HepG2 (cell line): ENCODE results near the gene AJM1. TPM values are rescaled to one million over a fixed set of nuclear protein-coding genes. Genes with fewer than 3 reads are reported as not detected.
A peak's percentile ranks its signal among the peaks of the same experiment; 100 is the strongest.
"Not testable (repeated sequence)": the region's sequence is repeated elsewhere in the genome, so short reads cannot be mapped to it uniquely, and the experiment has no call there.

Experiments used
- ATAC-seq: fragments of 200-7000 bp; cut with Tn5 transposase; 3 replicates; pipeline ENCODE4 v1.9.1; 2020; ENCODE audit warnings: mild to moderate bottlenecking, moderate library complexity
- BruUV-seq: library from RNA; stranded (reverse); fragments of 400-500 nt; replicated peaks from 2 replicates; lab custom pipeline; 2021; lab: Mats Ljungman, UMichigan
- CTCF ChIA-PET: fragments of 300-600 bp; formaldehyde crosslinking; extraction: SDS; loops from one replicate; lab custom pipeline; 2021; ENCODE audit warnings: low total read pairs, inconsistent platforms, low intra/inter-chr PET ratio; lab: Yijun Ruan, JAX
- POLR2A ChIA-PET: fragments of 350-600 bp; sonication (Branson Sonifier 250); formaldehyde crosslinking; loops from one replicate; lab custom pipeline; 2020; ENCODE audit warnings: antibody characterized with exemption, inconsistent platforms; lab: Yijun Ruan, JAX
- DNase-seq: peaks from one replicate; pipeline ENCODE4 v3.0.0-alpha.2; 2015; ENCODE audit warnings: low spot score
- FAIRE-seq: peaks from 3 replicates; lab custom pipeline; 2011; peaks lifted over from hg19 to GRCh38; lab: Jason Lieb, UNC
- H2AFZ ChIP-seq: one replicate; pipeline ENCODE4 v1.6.1; 2011; ENCODE audit warnings: low read length, inconsistent platforms
- H3K27ac ChIP-seq: fragments of 300-600 bp; 3 replicates; pipeline ENCODE4 v1.8.0; 2011; ENCODE audit warnings: mixed run types, mild to moderate bottlenecking, mixed read lengths, low read length, inconsistent platforms; ENCODE audit not compliant: insufficient read depth; ENCODE audit errors: extremely low read length
- H3K27me3 ChIP-seq, 2 experiments: fragments of 200-600 bp in 1 of 2; 2 replicates in 1 of 2; 3 replicates in 1 of 2; pipeline versions ENCODE4 v1.6.0 to v1.8.0; 2011; ENCODE audit warnings: low read length in 2 of 2, mild to moderate bottlenecking in 2 of 2, moderate library complexity in 2 of 2, inconsistent platforms in 1 of 2; ENCODE audit not compliant: insufficient read depth in 2 of 2, control insufficient read depth in 1 of 2
- H3K36me3 ChIP-seq, 2 experiments: fragments of 200-600 bp in 1 of 2; replicated peaks in 1 of 2; 2 replicates in 1 of 2; 3 replicates in 1 of 2; pipeline versions ENCODE4 v1.5.1 to v1.8.0; 2011; ENCODE audit warnings: low read length in 2 of 2, inconsistent platforms in 1 of 2; ENCODE audit not compliant: insufficient read depth in 2 of 2, control insufficient read depth in 1 of 2
- H3K4me1 ChIP-seq: 2 replicates; pipeline ENCODE4 v1.5.1; 2012; ENCODE audit warnings: low read length, inconsistent platforms; ENCODE audit not compliant: insufficient read depth
- H3K4me2 ChIP-seq: 2 replicates; pipeline ENCODE4 v1.6.0; 2011; ENCODE audit warnings: low read depth, low read length, inconsistent platforms
- H3K4me3 ChIP-seq, 3 experiments: fragments of 200-600 bp in 1 of 3; sonication (generic), shearing (Covaris generic) in 1 of 3; replicated peaks in 1 of 3; 2 replicates each; pipeline ENCODE4 v1.5.1; 2011 to 2016; ENCODE audit warnings: low read length in 3 of 3, inconsistent platforms in 2 of 3, low read depth in 2 of 3, mild to moderate bottlenecking in 2 of 3, control low read depth in 1 of 3, mixed read lengths in 1 of 3; ENCODE audit not compliant: insufficient read depth in 1 of 3
- H3K79me2 ChIP-seq: one replicate; pipeline ENCODE4 v1.6.1; 2011; ENCODE audit warnings: low read length, inconsistent platforms; ENCODE audit not compliant: insufficient read depth
- H3K9ac ChIP-seq: 2 replicates; pipeline ENCODE4 v1.6.0; 2011; ENCODE audit warnings: mild to moderate bottlenecking, low read depth, low read length, inconsistent platforms; ENCODE audit not compliant: insufficient read depth
- H3K9me3 ChIP-seq: 2 replicates; pipeline ENCODE4 v1.5.1; 2012; ENCODE audit warnings: mild to moderate bottlenecking, low read length
- H4K20me1 ChIP-seq: 2 replicates; pipeline ENCODE4 v1.6.0; 2011; ENCODE audit warnings: inconsistent platforms, mild to moderate bottlenecking, low read length, moderate library complexity; ENCODE audit not compliant: insufficient read depth
- ATF5 ChIP-seq: sonication (generic); formaldehyde crosslinking; IDR thresholded peaks from 2 replicates; pipeline ENCODE4 v1.4.0; 2020; ENCODE audit warnings: mild to moderate bottlenecking, low read depth, missing genetic modification reagents
- CBX5 ChIP-seq: sonication (generic); formaldehyde crosslinking; IDR thresholded peaks from 2 replicates; pipeline ENCODE4 v1.4.0; 2020; ENCODE audit warnings: missing genetic modification reagents, borderline replicate concordance
- HMGXB4 ChIP-seq, 2 experiments: sonication (generic) in 1 of 2; formaldehyde crosslinking in 1 of 2; IDR thresholded peaks; 2 replicates each; pipeline versions ENCODE4 v1.4.0 to v1.6.1; 2018 to 2020; ENCODE audit warnings: missing genetic modification reagents in 2 of 2, borderline replicate concordance in 1 of 2, low read depth in 1 of 2, mild to moderate bottlenecking in 1 of 2, missing biosample characterization in 1 of 2
- KDM2A ChIP-seq: sonication (generic); formaldehyde crosslinking; IDR thresholded peaks from 2 replicates; pipeline ENCODE4 v1.4.0; 2020; ENCODE audit warnings: low read depth, missing genetic modification reagents, borderline replicate concordance
- KLF16 ChIP-seq, 2 experiments: sonication (generic) in 1 of 2; formaldehyde crosslinking in 1 of 2; IDR thresholded peaks; 2 replicates each; pipeline versions ENCODE4 v1.6.1 to v1.8.0; 2016 to 2023; ENCODE audit warnings: missing genetic modification reagents in 2 of 2, missing compliant biosample characterization in 1 of 2
- NCOA1 ChIP-seq: sonication (generic); formaldehyde crosslinking; IDR thresholded peaks from 2 replicates; pipeline ENCODE4 v1.9.0; 2021; ENCODE audit warnings: missing genetic modification reagents
- PHF20 ChIP-seq: sonication (generic); formaldehyde crosslinking; IDR thresholded peaks from 2 replicates; pipeline ENCODE4 v1.5.0; 2020; ENCODE audit warnings: mild to moderate bottlenecking, missing genetic modification reagents
- SKI ChIP-seq: fragments of 450-650 bp; IDR thresholded peaks from one replicate; pipeline ENCODE4 v1.6.1; 2018; ENCODE audit warnings: mild to moderate bottlenecking; ENCODE audit not compliant: partially characterized antibody
- SNAPC2 ChIP-seq: sonication (generic); formaldehyde crosslinking; IDR thresholded peaks from 2 replicates; pipeline ENCODE4 v1.8.1; 2022; ENCODE audit warnings: mild to moderate bottlenecking, missing genetic modification reagents
- ZGPAT ChIP-seq: IDR thresholded peaks from 2 replicates; pipeline ENCODE4 v1.6.1; 2016; ENCODE audit warnings: mild to moderate bottlenecking
- ZNF263 ChIP-seq: sonication (generic); formaldehyde crosslinking; IDR thresholded peaks from 2 replicates; pipeline ENCODE4 v1.4.0; 2020; ENCODE audit warnings: missing genetic modification reagents
- ZNF850 ChIP-seq: sonication (generic); formaldehyde crosslinking; conservative IDR thresholded peaks from 2 replicates; pipeline ENCODE4 v1.9.0; 2021; ENCODE audit warnings: mild to moderate bottlenecking, missing genetic modification reagents
- WGBS: methylation state at CpG from one replicate; pipeline ENCODE4 v1.1.6; 2017; ENCODE audit warnings: low lambda C conversion rate; 5-methylcytosine and 5-hydroxymethylcytosine counted together
- in situ Hi-C: cut with HindIII; loops from 2 replicates; pipeline ENCODE4 v1.10.0; 2017; ENCODE audit warnings: low pct_unique_long_range_greater_than_20kb; ENCODE audit not compliant: extremely low pct_ligation_motif_present
- intact Hi-C: fragments of 100-400 bp; cut with micrococcal nuclease; formaldehyde crosslinking; loops from one replicate; pipeline ENCODE4 v1.10.0; 2022; ENCODE audit not compliant: unreplicated experiment
- polyA plus RNA-seq, 8 experiments: library from polyadenylated mRNA; depleted of rRNA in 3 of 8; stranded (reverse) in 7 of 8; unstranded in 1 of 8; fragments of >200 nt; fragmentation: Illumina TruSeq in 4 of 8; extraction: Trizol in 4 of 8; gene quantifications; 2 replicates each; pipeline versions ENCODE4 v1.2.1 to v1.2.3, GENCODE V29; 2011 to 2016; ENCODE audit warnings: low read depth in 4 of 8, missing spikeins in 1 of 8, mixed read lengths in 1 of 8; ENCODE audit not compliant: insufficient read depth in 1 of 8
- total RNA-seq, 5 experiments: library from RNA; depleted of rRNA; stranded (reverse); fragments of >200 nt; fragmentation: Illumina TruSeq; extraction: Trizol; gene quantifications; 2 replicates each; pipeline ENCODE4 v1.2.3, GENCODE V29; 2016; ENCODE audit warnings: low read depth in 1 of 5
- TF ChIP-seq, protein P1 (sequence below): sonication (generic); IDR thresholded peaks from 2 replicates; pipeline ENCODE4 v1.6.1; 2016; ENCODE audit warnings: low read depth, borderline replicate concordance
- TF ChIP-seq, protein P2 (sequence below): sonication (generic); formaldehyde crosslinking; conservative IDR thresholded peaks from 2 replicates; pipeline ENCODE4 v1.4.0; 2020; ENCODE audit warnings: missing genetic modification reagents

AJM1 gene
- total and polyA plus RNA-seq, 2 of the 13 experiments (the other 11 are each of a cell fraction or from before 2014, with no cell fraction given), result 1.1 to 1.2 TPM

DNA sequence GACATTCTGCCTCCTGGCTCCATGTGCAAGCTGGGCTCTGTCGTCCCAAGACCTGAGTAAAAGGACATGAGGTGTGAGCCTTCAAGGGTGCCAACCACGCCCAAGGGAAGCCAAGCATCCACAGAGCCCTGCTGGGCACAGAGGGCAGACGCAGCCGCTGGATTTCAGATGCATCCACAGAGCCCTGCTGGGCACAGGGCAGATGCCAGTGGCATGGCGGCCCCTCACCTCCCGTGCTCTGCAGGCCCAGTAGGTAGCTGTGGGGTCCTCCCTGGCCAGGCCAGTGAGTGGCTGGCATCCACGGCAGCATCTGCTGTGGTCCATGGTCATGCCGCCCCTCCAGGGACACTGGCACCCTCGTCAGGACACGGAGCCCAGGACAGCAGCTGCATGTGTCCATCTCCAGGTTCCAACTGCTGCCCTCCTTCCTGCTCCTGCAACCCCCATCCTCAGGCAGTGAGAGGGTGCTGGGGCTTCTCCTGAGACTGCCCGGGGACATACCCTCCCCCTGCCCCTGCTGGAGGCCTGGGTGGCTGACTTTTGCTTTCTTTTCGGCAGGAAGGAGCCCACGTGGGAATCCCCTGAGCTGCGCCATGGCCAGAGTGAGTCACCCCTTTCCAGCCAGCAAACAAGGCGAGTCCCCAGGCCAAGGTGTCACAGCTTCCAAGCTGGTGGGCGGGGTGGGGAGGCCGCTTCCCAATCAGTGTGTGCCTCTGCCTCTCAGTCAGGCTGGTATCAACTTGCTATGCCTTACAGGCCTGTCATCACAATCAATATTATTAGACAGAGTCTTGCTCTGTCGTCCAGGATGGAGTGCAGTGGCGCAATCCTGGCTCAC, 40.0 kb downstream of the AJM1 start (continued):
- TF ChIP-seq, protein P1, sequence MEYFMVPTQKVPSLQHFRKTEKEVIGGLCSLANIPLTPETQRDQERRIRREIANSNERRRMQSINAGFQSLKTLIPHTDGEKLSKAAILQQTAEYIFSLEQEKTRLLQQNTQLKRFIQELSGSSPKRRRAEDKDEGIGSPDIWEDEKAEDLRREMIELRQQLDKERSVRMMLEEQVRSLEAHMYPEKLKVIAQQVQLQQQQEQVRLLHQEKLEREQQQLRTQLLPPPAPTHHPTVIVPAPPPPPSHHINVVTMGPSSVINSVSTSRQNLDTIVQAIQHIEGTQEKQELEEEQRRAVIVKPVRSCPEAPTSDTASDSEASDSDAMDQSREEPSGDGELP, result peak; percentile 64; the same call in 1 of the 2 replicates
- TF ChIP-seq PHF20 (CRISPR knock-in tag) (no peak), NCOA1 (no peak), SKI (peak; percentile 91)

DNA sequence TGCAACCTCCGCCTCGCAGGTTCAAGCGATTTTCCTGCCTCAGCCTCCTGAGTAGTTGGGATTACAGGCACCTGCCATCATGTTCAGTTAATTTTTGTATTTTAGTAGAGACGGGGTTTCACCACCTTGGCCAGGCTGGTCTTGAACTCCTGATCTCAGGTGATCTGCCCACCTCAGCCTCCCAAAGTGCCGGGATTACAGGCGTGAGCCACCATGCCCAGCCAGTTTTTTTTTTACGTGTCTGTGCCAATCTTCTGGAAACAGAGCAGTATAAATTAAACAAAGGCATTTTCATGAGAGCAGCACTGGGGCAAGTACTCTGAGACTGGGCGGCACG, 40.6 kb downstream of the AJM1 start:
- H3K9ac ChIP-seq, H3K9me3 ChIP-seq, in situ Hi-C loops, DNase-seq, H3K36me3 ChIP-seq, H3K27me3 ChIP-seq, FAIRE-seq, H4K20me1 ChIP-seq, CTCF ChIA-PET, ATAC-seq, H2AFZ ChIP-seq, BruUV-seq: not testable (repeated sequence)
- Histone ChIP-seq H3K79me2 (peaks cover 12% of the 10 kb centered on the region), H3K4me1 (peaks cover 56% of the 10 kb centered on the region), H3K4me3 (peak overlapping the region in 2 of 3 experiments; percentile 56 to 82; a peak in 4 of 6 replicates), H3K4me2 (peak overlapping the region; percentile 98), H3K27ac (peak overlapping the region; percentile 60)
- POLR2A ChIA-PET, result interaction anchor here (0.6 to 7.1 kb wide), 15 partner anchors 16 to 204 kb away, joined by 3 to 45 read pairs (median 6); partner anchors contain the start of genes AJM1, C8G, EDF1 and FBXW5
- intact Hi-C loops, result loop anchor here (5.0 to 10.0 kb wide), 2 partner anchors 36 to 98 kb away; partner anchors contain the start of gene PHPT1
- 18% methylated on average over 7 of the region's 9 CpGs for WGBS
- TF ChIP-seq KDM2A, result 0 out of 2 replicates have a peak, but pooled peaks have one; percentile 30
- 0 out of 4 replicates have a peak, but pooled peaks of 1 of the 2 experiments have one; percentile 4 for TF ChIP-seq KLF16 (CRISPR knock-in tag; IDR thresholded peaks at IDR 0.05)
- TF ChIP-seq, protein P2, sequence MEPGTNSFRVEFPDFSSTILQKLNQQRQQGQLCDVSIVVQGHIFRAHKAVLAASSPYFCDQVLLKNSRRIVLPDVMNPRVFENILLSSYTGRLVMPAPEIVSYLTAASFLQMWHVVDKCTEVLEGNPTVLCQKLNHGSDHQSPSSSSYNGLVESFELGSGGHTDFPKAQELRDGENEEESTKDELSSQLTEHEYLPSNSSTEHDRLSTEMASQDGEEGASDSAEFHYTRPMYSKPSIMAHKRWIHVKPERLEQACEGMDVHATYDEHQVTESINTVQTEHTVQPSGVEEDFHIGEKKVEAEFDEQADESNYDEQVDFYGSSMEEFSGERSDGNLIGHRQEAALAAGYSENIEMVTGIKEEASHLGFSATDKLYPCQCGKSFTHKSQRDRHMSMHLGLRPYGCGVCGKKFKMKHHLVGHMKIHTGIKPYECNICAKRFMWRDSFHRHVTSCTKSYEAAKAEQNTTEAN (CRISPR knock-in tag), result 0 out of 2 replicates have a peak, but pooled peaks have one; percentile 31
- TF ChIP-seq ZNF850 (CRISPR knock-in tag), result 0 out of 2 replicates have a peak, but pooled peaks have one; percentile 29
- 0 out of 2 replicates have a peak, but pooled peaks have one; percentile 35 for TF ChIP-seq SNAPC2
- peak; percentile 4; the same call in 1 of the 2 replicates for TF ChIP-seq CBX5
- TF ChIP-seq ATF5 (CRISPR knock-in tag), result 0 out of 2 replicates have a peak, but pooled peaks have one; percentile 43
- 0 out of 2 replicates have a peak, but pooled peaks have one; percentile 1 for TF ChIP-seq ZGPAT (CRISPR knock-in tag)
- 0 out of 2 replicates have a peak, but pooled peaks have one; percentile 1 for TF ChIP-seq ZNF263 (CRISPR knock-in tag)
- TF ChIP-seq HMGXB4 (CRISPR knock-in tag; IDR thresholded peaks at IDR 0.05; ENCODE audit: borderline replicate concordance in 1 of 2, low read depth in 1 of 2), result peak in 1 of 2 experiments; percentile 15; a peak in 2 of 4 replicates
